Testis (tissue), 2 donors: Measurements from ENCODE around the gene TVP23A.

Experiments used
- CTCF ChIP-seq, 3 experiments: fragments of 450-650 bp in 2 of 3; fragments of 200-600 bp in 1 of 3; sonication (generic) in 1 of 3; IDR thresholded peaks; one replicate each; pipeline ENCODE4 v1.5.1; 2016 to 2019; ENCODE audit warnings: antibody characterized with exemption in 3 of 3, mild to moderate bottlenecking in 2 of 3, moderate library complexity in 1 of 3
- POLR2A ChIP-seq: fragments of 450-650 bp; IDR thresholded peaks from one replicate; pipeline ENCODE4 v1.6.1; 2017; ENCODE audit warnings: antibody characterized with exemption, mild to moderate bottlenecking, moderate library complexity

GRCh38 chr16:10847176-10847575 lies 28.6 kb upstream of the TVP23A start:
- TF ChIP-seq CTCF (IDR thresholded peaks at IDR 0.05): no peak
- TF ChIP-seq POLR2A: no peak
